Ovary (tissue), 3 donors: ENCODE data around the gene EEF2K.

Source experiments
- EP300 ChIP-seq: sonication (generic); formaldehyde crosslinking; IDR thresholded peaks from one replicate; pipeline ENCODE4 v1.6.1; 2017; ENCODE audit warnings: antibody characterized with exemption
- POLR2A ChIP-seq: fragments of 450-650 bp; IDR thresholded peaks from one replicate; pipeline ENCODE4 v1.6.1; 2017; ENCODE audit warnings: antibody characterized with exemption, mild to moderate bottlenecking, moderate library complexity
- TF ChIP-seq, protein P1 (sequence below), 3 donors: fragments of 450-650 bp in 2 of 3; fragments of 200-600 bp in 1 of 3; IDR thresholded peaks; one replicate each; pipeline versions ENCODE4 v1.5.1 to v1.8.0; 2016 to 2022; ENCODE audit warnings: antibody characterized with exemption in 3 of 3, mild to moderate bottlenecking in 1 of 3
- donor health status: DM: no; HTN: no; CAD: no.

DNA sequence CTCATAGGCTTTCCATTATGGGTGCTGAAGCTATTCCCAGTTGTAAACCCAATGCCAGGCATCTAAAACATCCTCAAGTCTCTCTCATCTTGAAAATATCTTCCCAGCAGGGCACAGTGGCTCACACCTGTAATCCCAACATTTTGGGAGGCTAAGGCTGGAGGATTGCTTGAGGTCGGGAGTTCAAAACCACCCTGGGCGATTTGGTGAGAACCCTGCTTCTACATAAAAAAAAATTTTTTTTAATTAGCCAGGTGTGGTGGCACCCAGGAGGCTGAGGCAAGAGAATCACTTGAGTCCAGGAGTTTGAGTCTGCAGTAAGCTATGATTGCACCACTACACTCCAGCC lies 13.0 kb upstream of the EEF2K start:
- TF ChIP-seq POLR2A (no peak), EP300 (no peak)
- TF ChIP-seq, protein P1, sequence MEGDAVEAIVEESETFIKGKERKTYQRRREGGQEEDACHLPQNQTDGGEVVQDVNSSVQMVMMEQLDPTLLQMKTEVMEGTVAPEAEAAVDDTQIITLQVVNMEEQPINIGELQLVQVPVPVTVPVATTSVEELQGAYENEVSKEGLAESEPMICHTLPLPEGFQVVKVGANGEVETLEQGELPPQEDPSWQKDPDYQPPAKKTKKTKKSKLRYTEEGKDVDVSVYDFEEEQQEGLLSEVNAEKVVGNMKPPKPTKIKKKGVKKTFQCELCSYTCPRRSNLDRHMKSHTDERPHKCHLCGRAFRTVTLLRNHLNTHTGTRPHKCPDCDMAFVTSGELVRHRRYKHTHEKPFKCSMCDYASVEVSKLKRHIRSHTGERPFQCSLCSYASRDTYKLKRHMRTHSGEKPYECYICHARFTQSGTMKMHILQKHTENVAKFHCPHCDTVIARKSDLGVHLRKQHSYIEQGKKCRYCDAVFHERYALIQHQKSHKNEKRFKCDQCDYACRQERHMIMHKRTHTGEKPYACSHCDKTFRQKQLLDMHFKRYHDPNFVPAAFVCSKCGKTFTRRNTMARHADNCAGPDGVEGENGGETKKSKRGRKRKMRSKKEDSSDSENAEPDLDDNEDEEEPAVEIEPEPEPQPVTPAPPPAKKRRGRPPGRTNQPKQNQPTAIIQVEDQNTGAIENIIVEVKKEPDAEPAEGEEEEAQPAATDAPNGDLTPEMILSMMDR (IDR thresholded peaks at IDR 0.05) = no peak
